Esophagus muscularis mucosa (tissue), 4 donors: ENCODE data around the gene DSCAM.

Source experiments
- EP300 ChIP-seq: sonication (generic); formaldehyde crosslinking; IDR thresholded peaks from one replicate; pipeline ENCODE4 v1.6.1; 2017; ENCODE audit warnings: antibody characterized with exemption
- POLR2A ChIP-seq: fragments of 450-650 bp; IDR thresholded peaks from one replicate; pipeline ENCODE4 v1.6.1; 2017; ENCODE audit warnings: antibody characterized with exemption, moderate library complexity, mild to moderate bottlenecking, low read depth
- POLR2AphosphoS5 ChIP-seq, 2 donors: sonication (generic); formaldehyde crosslinking; IDR thresholded peaks; one replicate each; pipeline ENCODE4 v1.6.1; 2017; ENCODE audit warnings: antibody characterized with exemption in 2 of 2
- TF ChIP-seq, protein P1 (sequence below), 3 experiments: fragments of 200-600 bp in 2 of 3; fragments of 450-650 bp in 1 of 3; sonication (generic) in 2 of 3; IDR thresholded peaks; one replicate each; pipeline ENCODE4 v1.5.1; 2017 to 2019; ENCODE audit warnings: antibody characterized with exemption in 3 of 3, mild to moderate bottlenecking in 2 of 3, moderate library complexity in 1 of 3

DNA sequence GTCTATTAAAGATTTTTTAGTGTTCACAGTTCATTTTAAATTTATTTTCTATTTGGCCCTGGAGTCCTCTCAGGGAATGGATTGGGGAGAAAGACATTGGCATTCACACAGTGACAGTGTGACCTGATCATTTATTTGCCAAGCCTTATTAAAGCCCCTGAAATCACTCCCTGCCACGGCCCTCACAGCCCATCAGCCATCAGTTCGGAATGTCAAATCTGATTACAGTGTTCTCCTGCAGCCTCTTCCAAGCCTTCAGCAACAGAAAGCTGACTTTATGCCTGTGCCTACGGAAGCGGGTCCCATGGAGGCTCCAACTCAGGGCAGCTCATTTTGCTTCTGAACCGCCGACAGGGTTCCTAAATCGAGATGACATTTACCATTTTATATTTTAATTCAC is 451.2 kb downstream of the DSCAM start:
- TF ChIP-seq, protein P1, sequence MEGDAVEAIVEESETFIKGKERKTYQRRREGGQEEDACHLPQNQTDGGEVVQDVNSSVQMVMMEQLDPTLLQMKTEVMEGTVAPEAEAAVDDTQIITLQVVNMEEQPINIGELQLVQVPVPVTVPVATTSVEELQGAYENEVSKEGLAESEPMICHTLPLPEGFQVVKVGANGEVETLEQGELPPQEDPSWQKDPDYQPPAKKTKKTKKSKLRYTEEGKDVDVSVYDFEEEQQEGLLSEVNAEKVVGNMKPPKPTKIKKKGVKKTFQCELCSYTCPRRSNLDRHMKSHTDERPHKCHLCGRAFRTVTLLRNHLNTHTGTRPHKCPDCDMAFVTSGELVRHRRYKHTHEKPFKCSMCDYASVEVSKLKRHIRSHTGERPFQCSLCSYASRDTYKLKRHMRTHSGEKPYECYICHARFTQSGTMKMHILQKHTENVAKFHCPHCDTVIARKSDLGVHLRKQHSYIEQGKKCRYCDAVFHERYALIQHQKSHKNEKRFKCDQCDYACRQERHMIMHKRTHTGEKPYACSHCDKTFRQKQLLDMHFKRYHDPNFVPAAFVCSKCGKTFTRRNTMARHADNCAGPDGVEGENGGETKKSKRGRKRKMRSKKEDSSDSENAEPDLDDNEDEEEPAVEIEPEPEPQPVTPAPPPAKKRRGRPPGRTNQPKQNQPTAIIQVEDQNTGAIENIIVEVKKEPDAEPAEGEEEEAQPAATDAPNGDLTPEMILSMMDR (IDR thresholded peaks at IDR 0.05) = no peak
- TF ChIP-seq POLR2A (no peak), POLR2AphosphoS5 (IDR thresholded peaks at IDR 0.05) (no peak), EP300 (no peak)
